GM21526 (cell line): ENCODE data around the gene RASL10B.
"Not testable (repeated sequence)": the region's sequence is repeated elsewhere in the genome, so short reads cannot be mapped to it uniquely, and the experiment has no call there.

Experiments
- ATAC-seq: cut with Tn5 transposase; IDR thresholded peaks from one replicate; pipeline ENCODE4 v1.9.1; 2021; ENCODE audit warnings: moderate library complexity; ENCODE audit not compliant: unreplicated experiment, low FRiP score

Gene RASL10B

GRCh38 chr17:35740997-35741931 is 9.8 kb downstream of the RASL10B start:
- ATAC-seq, result no peak

- ATAC-seq, result no peak
Measured at GRCh38 chr17:35742496-35742895, 11.1 kb downstream of the RASL10B start.

- no peak for ATAC-seq
Measured at GRCh38 chr17:35742896-35743477, 11.5 kb downstream of the RASL10B start.

- ATAC-seq, result no peak
Measured at GRCh38 chr17:35743626-35744328, 12.3 kb downstream of the RASL10B start.

- no peak for ATAC-seq
Measured at GRCh38 chr17:35744830-35745229, 13.4 kb downstream of the RASL10B start.

GRCh38 chr17:35745246-35745645 is 13.8 kb downstream of the RASL10B start:
- no peak for ATAC-seq

GRCh38 chr17:35745749-35746320 is 14.4 kb downstream of the RASL10B start:
- ATAC-seq, result no peak

- ATAC-seq, result no peak
Measured at GRCh38 chr17:35747540-35748017, 16.1 kb downstream of the RASL10B start.

- no peak for ATAC-seq
Measured at GRCh38 chr17:35748341-35748841, 17.0 kb downstream of the RASL10B start.

GRCh38 chr17:35748979-35749378 is 17.5 kb downstream of the RASL10B start:
- ATAC-seq, result no peak

GRCh38 chr17:35749560-35750412 is 18.3 kb downstream of the RASL10B start:
- no peak for ATAC-seq

GRCh38 chr17:35750526-35751395 is 19.3 kb downstream of the RASL10B start:
- ATAC-seq, result no peak

- ATAC-seq, result not testable (repeated sequence)
Measured at GRCh38 chr17:35751541-35751940, 20.1 kb downstream of the RASL10B start.

- ATAC-seq, result no peak
Measured at GRCh38 chr17:35752471-35752870, 21.0 kb downstream of the RASL10B start.

GRCh38 chr17:35752945-35753764 is 21.7 kb downstream of the RASL10B start, which contains the start of gene GAS2L2:
TSS of gene GAS2L2 (minus strand) at chr17:35753239. CDS start at chr17:35752850, 389 bp downstream.
- no peak for ATAC-seq

- no peak for ATAC-seq
Measured at GRCh38 chr17:35757243-35757642, 25.8 kb downstream of the RASL10B start.

- no peak for ATAC-seq
Measured at GRCh38 chr17:35760587-35760986, 29.1 kb downstream of the RASL10B start, which contains the start of gene C17orf50. TSS of gene C17orf50 (plus strand) at chr17:35760887. CDS start at chr17:35760942, 55 bp downstream.

GRCh38 chr17:35761601-35762000 is 30.2 kb downstream of the RASL10B start:
- no peak for ATAC-seq
